HEK293 (cell line): ENCODE results near the gene SMAD2.
A peak's percentile ranks its signal among the peaks of the same experiment; 100 is the strongest.

Experiments
- CTCF ChIA-PET: fragments of 350-600 bp; formaldehyde crosslinking; extraction: SDS; loops from one replicate; lab custom pipeline; 2021; ENCODE audit warnings: antibody characterized with exemption; lab: Yijun Ruan, JAX
- POLR2A ChIA-PET: fragments of 300-600 bp; formaldehyde crosslinking; extraction: SDS; loops from one replicate; lab custom pipeline; 2020; ENCODE audit warnings: antibody characterized with exemption, inconsistent platforms; lab: Yijun Ruan, JAX
- H3K27ac ChIP-seq: fragments of 200-500 bp; sonication (Bioruptor generic); 2 replicates; pipeline ENCODE4 v1.5.1; 2014; ENCODE audit warnings: low read depth, low read length, control low read depth, inconsistent platforms; ENCODE audit errors: extremely low read depth
- H3K36me3 ChIP-seq, 2 experiments: fragments of 200-500 bp in 1 of 2; sonication (Bioruptor generic) in 1 of 2; 1 replicate in 1 of 2; 2 replicates in 1 of 2; pipeline ENCODE4 v1.5.1; 2014 to 2017; ENCODE audit warnings: inconsistent platforms in 2 of 2, low read length in 2 of 2; ENCODE audit not compliant: control insufficient read depth in 2 of 2, insufficient read depth in 1 of 2
- H3K4me1 ChIP-seq: fragments of 200-500 bp; sonication (Bioruptor generic); 2 replicates; pipeline ENCODE4 v1.5.1; 2014; ENCODE audit warnings: mild to moderate bottlenecking, low read length, inconsistent platforms; ENCODE audit not compliant: control insufficient read depth, insufficient read depth
- H3K4me3 ChIP-seq: 2 replicates; pipeline ENCODE4 v1.5.1; 2011; ENCODE audit warnings: low read depth, mild to moderate bottlenecking, control low read depth, low read length, moderate library complexity
- H3K9me3 ChIP-seq: fragments of 200-500 bp; sonication (Bioruptor generic); 2 replicates; pipeline ENCODE4 v1.5.1; 2014; ENCODE audit warnings: low read depth, low read length, inconsistent platforms; ENCODE audit not compliant: control insufficient read depth, insufficient read depth
- ATF2 ChIP-seq: fragments of 450-650 bp; formaldehyde crosslinking; IDR thresholded peaks from 2 replicates; pipeline ENCODE4 v1.5.1; 2016; ENCODE audit warnings: missing biosample characterization, missing genetic modification characterization, low read depth
- ZNF132 ChIP-seq: fragments of 450-650 bp; formaldehyde crosslinking; IDR thresholded peaks from 2 replicates; pipeline ENCODE4 v1.5.1; 2017; ENCODE audit warnings: missing biosample characterization, missing genetic modification characterization, borderline replicate concordance
- ZNF133 ChIP-seq: fragments of 450-650 bp; formaldehyde crosslinking; IDR thresholded peaks from 2 replicates; pipeline ENCODE4 v1.5.1; 2016; ENCODE audit warnings: missing biosample characterization, missing genetic modification characterization
- ZNF157 ChIP-seq: fragments of 450-650 bp; formaldehyde crosslinking; IDR thresholded peaks from 2 replicates; pipeline ENCODE4 v1.5.1; 2016; ENCODE audit warnings: missing biosample characterization, missing genetic modification characterization
- ZNF24 ChIP-seq: fragments of 450-650 bp; formaldehyde crosslinking; IDR thresholded peaks from 2 replicates; pipeline ENCODE4 v1.5.1; 2016; ENCODE audit warnings: missing biosample characterization, missing genetic modification characterization
- ZNF350 ChIP-seq: fragments of 450-650 bp; formaldehyde crosslinking; IDR thresholded peaks from 2 replicates; pipeline ENCODE4 v1.5.0; 2017; ENCODE audit warnings: missing biosample characterization, mild to moderate bottlenecking, missing genetic modification characterization
- ZNF48 ChIP-seq: fragments of 450-650 bp; formaldehyde crosslinking; IDR thresholded peaks from 2 replicates; pipeline ENCODE4 v1.5.1; 2016; ENCODE audit warnings: missing biosample characterization, missing genetic modification characterization
- ZNF658 ChIP-seq: fragments of 450-650 bp; formaldehyde crosslinking; IDR thresholded peaks from 2 replicates; pipeline ENCODE4; 2016; ENCODE audit warnings: missing biosample characterization, missing genetic modification characterization
- TF ChIP-seq, protein P1 (sequence below): fragments of 450-650 bp; formaldehyde crosslinking; IDR thresholded peaks from 2 replicates; pipeline ENCODE4 v1.5.1; 2017; ENCODE audit warnings: missing biosample characterization, missing genetic modification characterization
- TF ChIP-seq, protein P2 (sequence below): fragments of 450-650 bp; formaldehyde crosslinking; IDR thresholded peaks from 2 replicates; pipeline ENCODE4 v1.5.1; 2016; ENCODE audit warnings: missing biosample characterization, missing genetic modification characterization

The SMAD2 gene

DNA sequence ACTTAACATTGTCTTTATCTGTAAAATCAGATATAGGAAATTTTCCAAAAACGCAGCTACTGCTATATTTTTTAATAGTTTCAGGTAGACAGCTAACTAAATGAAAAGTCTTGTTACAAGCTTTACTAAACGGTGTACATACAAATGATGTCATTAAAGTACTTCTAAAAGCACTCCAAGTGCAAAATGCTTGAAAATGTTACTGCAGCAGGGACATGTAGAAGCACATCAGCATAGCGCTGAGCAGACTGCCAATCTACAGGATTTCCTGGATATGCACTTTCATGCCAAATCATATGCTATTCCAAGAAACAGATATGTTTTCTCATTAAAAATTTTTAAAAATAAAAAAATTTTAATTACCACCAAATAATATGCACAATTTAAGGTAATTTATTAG lies 61.7 kb downstream of the SMAD2 start:
- no peak overlapping the region for H3K4me3 ChIP-seq
- H3K4me1 ChIP-seq = peaks cover 2% of the 10 kb centered on the region; the same call in 1 of the 2 replicates
- no peak overlapping the region for H3K27ac ChIP-seq
- peaks cover 8 to 35% of the 10 kb centered on the region in 2 experiments for H3K36me3 ChIP-seq
- 0 out of 2 replicates have a peak, but pooled peaks have one; percentile 9 for TF ChIP-seq ATF2
- no peak for TF ChIP-seq ZNF157 (tag by site-specific recombination)
- TF ChIP-seq, all 188 proteins: peak for 1
- CTCF ChIA-PET = interaction anchor here (0.6 to 1.0 kb wide), 2 partner anchors 31 to 61 kb away, joined by 3 read pairs; no protein-coding TSS in a partner anchor
- POLR2A ChIA-PET = no interaction called here
- no peaks in the 10 kb centered on the region for H3K9me3 ChIP-seq

DNA sequence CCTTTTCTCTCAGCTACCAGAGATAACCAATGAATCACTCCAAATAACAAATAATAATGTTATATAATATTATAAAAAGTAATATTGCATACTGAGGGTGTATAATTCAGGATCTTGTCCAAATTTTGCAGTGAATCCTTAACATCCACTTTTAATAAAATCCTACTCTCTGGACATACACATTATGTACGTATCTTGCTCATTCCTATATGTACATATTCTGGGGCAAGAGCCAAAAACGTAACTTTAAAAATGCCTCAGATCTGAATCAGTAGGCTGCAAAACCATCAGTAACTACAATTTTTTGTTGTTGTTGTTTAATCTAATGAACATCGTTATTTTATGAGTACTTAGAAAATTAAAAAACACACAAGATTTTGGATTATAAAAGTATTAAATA lies 65.3 kb downstream of the SMAD2 start:
- Histone ChIP-seq H3K36me3 (peaks cover 19 to 49% of the 10 kb centered on the region in 2 experiments), H3K9me3 (no peaks in the 10 kb centered on the region), H3K27ac (no peak overlapping the region), H3K4me3 (no peak overlapping the region), H3K4me1 (no peaks in the 10 kb centered on the region)
- POLR2A ChIA-PET = no interaction called here
- TF ChIP-seq, protein P1, sequence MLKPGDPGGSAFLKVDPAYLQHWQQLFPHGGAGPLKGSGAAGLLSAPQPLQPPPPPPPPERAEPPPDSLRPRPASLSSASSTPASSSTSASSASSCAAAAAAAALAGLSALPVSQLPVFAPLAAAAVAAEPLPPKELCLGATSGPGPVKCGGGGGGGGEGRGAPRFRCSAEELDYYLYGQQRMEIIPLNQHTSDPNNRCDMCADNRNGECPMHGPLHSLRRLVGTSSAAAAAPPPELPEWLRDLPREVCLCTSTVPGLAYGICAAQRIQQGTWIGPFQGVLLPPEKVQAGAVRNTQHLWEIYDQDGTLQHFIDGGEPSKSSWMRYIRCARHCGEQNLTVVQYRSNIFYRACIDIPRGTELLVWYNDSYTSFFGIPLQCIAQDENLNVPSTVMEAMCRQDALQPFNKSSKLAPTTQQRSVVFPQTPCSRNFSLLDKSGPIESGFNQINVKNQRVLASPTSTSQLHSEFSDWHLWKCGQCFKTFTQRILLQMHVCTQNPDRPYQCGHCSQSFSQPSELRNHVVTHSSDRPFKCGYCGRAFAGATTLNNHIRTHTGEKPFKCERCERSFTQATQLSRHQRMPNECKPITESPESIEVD (tag by site-specific recombination) = no peak
- TF ChIP-seq ZNF48 (tag by site-specific recombination) (no peak), ZNF658 (no peak)
- CTCF ChIA-PET = interaction anchor here (0.6 to 1.6 kb wide), 2 partner anchors 102 to 132 kb away, joined by 4 to 7 read pairs; no protein-coding TSS in a partner anchor

GRCh38 chr18:47863041-47863440 lies 67.4 kb downstream of the SMAD2 start:
- TF ChIP-seq, protein P2, sequence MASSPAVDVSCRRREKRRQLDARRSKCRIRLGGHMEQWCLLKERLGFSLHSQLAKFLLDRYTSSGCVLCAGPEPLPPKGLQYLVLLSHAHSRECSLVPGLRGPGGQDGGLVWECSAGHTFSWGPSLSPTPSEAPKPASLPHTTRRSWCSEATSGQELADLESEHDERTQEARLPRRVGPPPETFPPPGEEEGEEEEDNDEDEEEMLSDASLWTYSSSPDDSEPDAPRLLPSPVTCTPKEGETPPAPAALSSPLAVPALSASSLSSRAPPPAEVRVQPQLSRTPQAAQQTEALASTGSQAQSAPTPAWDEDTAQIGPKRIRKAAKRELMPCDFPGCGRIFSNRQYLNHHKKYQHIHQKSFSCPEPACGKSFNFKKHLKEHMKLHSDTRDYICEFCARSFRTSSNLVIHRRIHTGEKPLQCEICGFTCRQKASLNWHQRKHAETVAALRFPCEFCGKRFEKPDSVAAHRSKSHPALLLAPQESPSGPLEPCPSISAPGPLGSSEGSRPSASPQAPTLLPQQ (tag by site-specific recombination) = no peak
- no peak for TF ChIP-seq ZNF24 (tag by site-specific recombination)
- Histone ChIP-seq H3K36me3 (peaks cover 22 to 63% of the 10 kb centered on the region in 2 experiments), H3K4me1 (no peaks in the 10 kb centered on the region), H3K9me3 (no peaks in the 10 kb centered on the region; the same call in 1 of the 2 replicates), H3K27ac (no peak overlapping the region), H3K4me3 (no peak overlapping the region)
- ChIA-PET POLR2A (no interaction called here), CTCF (no interaction called here)

GRCh38 chr18:47858607-47859006 lies 71.9 kb downstream of the SMAD2 start:
- Histone ChIP-seq H3K4me1 (no peaks in the 10 kb centered on the region), H3K4me3 (no peak overlapping the region), H3K27ac (no peak overlapping the region), H3K36me3 (peaks cover 17 to 37% of the 10 kb centered on the region in 2 experiments), H3K9me3 (peaks cover 6% of the 10 kb centered on the region; the same call in 1 of the 2 replicates)
- ChIA-PET POLR2A (no interaction called here), CTCF (interaction anchor here (1.8 kb wide), 1 partner anchor 140 kb away, joined by 3 read pairs; no protein-coding TSS in a partner anchor)
- no peak for TF ChIP-seq ZNF350 (tag by site-specific recombination)
- no peak for TF ChIP-seq ZNF132 (tag by site-specific recombination)
- TF ChIP-seq ZNF133 (tag by site-specific recombination) = peak; percentile 57; the same call in 1 of the 2 replicates
